GM23248 (cell line): ENCODE data around the gene ARHGEF10L. TPM values are rescaled to one million over a fixed set of nuclear protein-coding genes. Genes with fewer than 3 reads are reported as not detected.

Experiments used
- DNase-seq: peaks from one replicate; pipeline ENCODE4 v3.0.0-alpha.2; 2015
- H2AFZ ChIP-seq: fragments of 200-600 bp; sonication (generic); 2 replicates; pipeline ENCODE4 v1.6.1; 2016; ENCODE audit warnings: antibody characterized with exemption
- H3F3A ChIP-seq: fragments of 200-600 bp; sonication (generic); 2 replicates; pipeline ENCODE4 v1.6.1; 2016; ENCODE audit warnings: mild to moderate bottlenecking, antibody characterized with exemption, mixed run types; ENCODE audit not compliant: insufficient read depth
- H3K27ac ChIP-seq: fragments of 200-600 bp; sonication (generic); 2 replicates; pipeline ENCODE4 v1.5.1; 2016; ENCODE audit warnings: mild to moderate bottlenecking
- H3K27me3 ChIP-seq: fragments of 200-600 bp; sonication (generic); replicated peaks from 2 replicates; pipeline ENCODE4 v1.6.1; 2016; ENCODE audit warnings: mild to moderate bottlenecking; ENCODE audit not compliant: insufficient read depth
- H3K36me3 ChIP-seq: fragments of 200-600 bp; sonication (generic); 2 replicates; pipeline ENCODE4 v1.6.1; 2016; ENCODE audit warnings: low read depth, mild to moderate bottlenecking
- H3K4me1 ChIP-seq: fragments of 200-600 bp; sonication (generic); 2 replicates; pipeline ENCODE4 v1.6.1; 2016; ENCODE audit warnings: mild to moderate bottlenecking; ENCODE audit not compliant: insufficient read depth
- H3K4me2 ChIP-seq: fragments of 200-600 bp; sonication (generic); one replicate; pipeline ENCODE4 v1.6.1; 2016; ENCODE audit warnings: mild to moderate bottlenecking; ENCODE audit not compliant: unreplicated experiment
- H3K4me3 ChIP-seq: fragments of 200-600 bp; sonication (generic); 2 replicates; pipeline ENCODE4 v1.5.1; 2016; ENCODE audit warnings: mild to moderate bottlenecking
- H3K79me2 ChIP-seq: fragments of 200-600 bp; sonication (generic); 2 replicates; pipeline ENCODE4 v1.6.1; 2016; ENCODE audit warnings: mild to moderate bottlenecking; ENCODE audit not compliant: insufficient read depth
- H3K9ac ChIP-seq: fragments of 200-600 bp; sonication (generic); 2 replicates; pipeline ENCODE4 v1.6.1; 2016; ENCODE audit warnings: mild to moderate bottlenecking
- H3K9me2 ChIP-seq: fragments of 200-600 bp; sonication (generic); 2 replicates; pipeline ENCODE4 v1.6.1; 2016; ENCODE audit warnings: mixed run types, mild to moderate bottlenecking, moderate library complexity; ENCODE audit not compliant: insufficient read depth
- H3K9me3 ChIP-seq: fragments of 200-600 bp; sonication (generic); one replicate; pipeline ENCODE4 v1.6.1; 2017; ENCODE audit warnings: low read depth
- H4K20me1 ChIP-seq: fragments of 200-600 bp; sonication (generic); 2 replicates; pipeline ENCODE4 v1.6.0; 2016; ENCODE audit not compliant: insufficient read depth
- EZH2 ChIP-seq: fragments of 200-600 bp; sonication (generic); IDR thresholded peaks from 2 replicates; pipeline ENCODE4 v1.6.1; 2018; ENCODE audit warnings: antibody characterized with exemption, mild to moderate bottlenecking; ENCODE audit not compliant: insufficient read depth, poor library complexity, severe bottlenecking
- EZH2phosphoT487 ChIP-seq: fragments of 200-600 bp; sonication (generic); IDR thresholded peaks from 2 replicates; pipeline ENCODE4 v1.6.1; 2018; ENCODE audit warnings: antibody characterized with exemption, moderate library complexity, mild to moderate bottlenecking, low read depth; ENCODE audit not compliant: insufficient read depth
- WGBS, 2 experiments: methylation state at CpG; one replicate each; pipeline ENCODE4 v1.1.6; 2015 to 2017; ENCODE audit warnings: low lambda C conversion rate in 2 of 2, low coverage in 1 of 2; ENCODE audit errors: missing lambda C conversion rate in 2 of 2; 5-methylcytosine and 5-hydroxymethylcytosine counted together
- in situ Hi-C: fragments of 300-500 bp; cut with MboI; formaldehyde crosslinking; loops from 2 replicates; pipeline ENCODE4 v1.15.0; 2020
- polyA plus RNA-seq: library from polyadenylated mRNA; unstranded; fragments of >200 nt; fragmentation: Nextera tagmentation; extraction: Ambion mirVana; gene quantifications from 2 replicates; pipeline ENCODE4 v1.2.1, GENCODE V29; 2016
- total RNA-seq: library from RNA; depleted of rRNA; stranded (reverse); fragments of >200 nt; shearing (Covaris generic); gene quantifications from 2 replicates; pipeline ENCODE4 v1.2.3, GENCODE V29; 2014

Gene ARHGEF10L
- total and polyA plus RNA-seq, 2 experiments from 2014 or later: 6.0 to 19.3 TPM

GRCh38 chr1:17618558-17619247 is 79.2 kb downstream of the ARHGEF10L start:
- no peaks in the 10 kb centered on the region for H3K9me3 ChIP-seq
- no peak for TF ChIP-seq EZH2
- TF ChIP-seq EZH2phosphoT487: no peak
- no peaks in the 10 kb centered on the region; the same call in 1 of the 2 replicates for H3K36me3 ChIP-seq
- H4K20me1 ChIP-seq: no peaks in the 10 kb centered on the region
- H3K4me3 ChIP-seq: 0 out of 2 replicates have a peak overlapping the region, but pooled peaks have one; percentile 13
- no peaks in the 10 kb centered on the region for H3K79me2 ChIP-seq
- peak overlapping the region; percentile 39; the same call in 1 of the 2 replicates for H3K9ac ChIP-seq
- no peaks in the 10 kb centered on the region for H3K27me3 ChIP-seq
- no peak for DNase-seq
- H3K27ac ChIP-seq: no peak overlapping the region
- H3K9me2 ChIP-seq: no peaks in the 10 kb centered on the region
- H2AFZ ChIP-seq: no peak overlapping the region
- peaks cover 6% of the 10 kb centered on the region for H3K4me1 ChIP-seq
- peak overlapping the region; percentile 14 for H3K4me2 ChIP-seq
- in situ Hi-C loops: no loop called here
- H3F3A ChIP-seq: no peaks in the 10 kb centered on the region
- WGBS, 2 experiments: 82 to 83% methylated on average over 18 to 19 of the region's 19 CpGs

DNA sequence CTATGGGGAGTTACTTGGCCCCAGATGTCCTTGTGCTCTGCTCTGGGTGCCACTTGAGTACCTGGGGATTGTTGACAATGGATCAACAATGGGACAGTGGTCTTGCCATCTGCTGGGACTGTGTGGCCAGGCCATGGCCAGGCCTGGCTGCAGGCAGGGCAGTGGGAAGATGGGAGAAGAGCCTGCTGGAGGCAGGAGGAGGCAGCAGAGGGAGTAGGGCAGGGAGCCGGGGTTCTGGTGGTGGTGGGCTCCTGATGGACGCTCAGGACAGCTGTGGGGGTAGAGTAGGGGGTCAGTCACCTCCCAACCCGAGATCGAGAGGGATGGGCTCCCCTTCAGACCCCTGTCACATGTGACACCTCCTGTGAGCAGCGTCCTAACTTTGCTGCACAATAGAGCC is 81.0 kb downstream of the ARHGEF10L start:
- H3K36me3 ChIP-seq: no peaks in the 10 kb centered on the region; the same call in 1 of the 2 replicates
- no peaks in the 10 kb centered on the region for H3K79me2 ChIP-seq
- H2AFZ ChIP-seq: no peak overlapping the region
- H3K4me1 ChIP-seq: peaks cover 17% of the 10 kb centered on the region
- H3K27me3 ChIP-seq: no peaks in the 10 kb centered on the region
- no peak for TF ChIP-seq EZH2
- no peak for TF ChIP-seq EZH2phosphoT487
- no peaks in the 10 kb centered on the region for H3K9me3 ChIP-seq
- no peak for DNase-seq
- H3K27ac ChIP-seq: no peak overlapping the region
- H3K4me3 ChIP-seq: no peak overlapping the region
- H3F3A ChIP-seq: no peaks in the 10 kb centered on the region
- no peak overlapping the region for H3K4me2 ChIP-seq
- WGBS, 2 experiments: 82 to 88% methylated on average over 5 of the region's 5 CpGs
- H4K20me1 ChIP-seq: no peaks in the 10 kb centered on the region
- no peaks in the 10 kb centered on the region for H3K9me2 ChIP-seq
- in situ Hi-C loops: no loop called here
- H3K9ac ChIP-seq: no peak overlapping the region

DNA sequence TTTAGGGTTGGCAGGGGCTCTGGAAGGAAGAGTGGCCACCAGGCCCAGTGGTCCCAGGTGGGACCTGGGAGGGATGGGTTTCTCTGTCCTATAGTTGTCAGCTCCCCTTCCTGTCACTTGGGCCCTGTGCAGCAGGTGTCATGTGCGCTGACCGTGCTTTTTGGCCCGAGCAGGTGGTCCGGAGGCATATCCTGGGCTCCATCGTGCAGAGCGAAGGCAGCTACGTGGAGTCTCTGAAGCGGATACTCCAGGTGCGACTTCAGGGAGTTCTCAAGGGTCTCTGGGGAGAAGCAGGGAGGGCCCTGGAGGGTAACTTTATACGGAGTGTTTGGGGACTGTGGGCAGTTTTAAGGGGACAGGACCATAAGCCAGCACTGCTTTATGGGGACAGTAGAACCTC is 82.2 kb downstream of the ARHGEF10L start:
- H4K20me1 ChIP-seq: no peaks in the 10 kb centered on the region
- WGBS, 2 experiments: 91 to 94% methylated on average over 10 of the region's 10 CpGs
- H3K27me3 ChIP-seq: no peaks in the 10 kb centered on the region
- H3K36me3 ChIP-seq: no peaks in the 10 kb centered on the region; the same call in 1 of the 2 replicates
- no peak for TF ChIP-seq EZH2
- TF ChIP-seq EZH2phosphoT487: no peak
- no peaks in the 10 kb centered on the region for H3K9me2 ChIP-seq
- no peak overlapping the region for H3K27ac ChIP-seq
- H3F3A ChIP-seq: no peaks in the 10 kb centered on the region
- no peak for DNase-seq
- H2AFZ ChIP-seq: no peak overlapping the region
- in situ Hi-C loops: no loop called here
- no peak overlapping the region for H3K4me2 ChIP-seq
- H3K4me3 ChIP-seq: no peak overlapping the region
- peaks cover 17% of the 10 kb centered on the region for H3K4me1 ChIP-seq
- no peak overlapping the region for H3K9ac ChIP-seq
- H3K79me2 ChIP-seq: no peaks in the 10 kb centered on the region
- no peaks in the 10 kb centered on the region for H3K9me3 ChIP-seq

GRCh38 chr1:17622823-17623222 is 83.3 kb downstream of the ARHGEF10L start:
- Histone ChIP-seq H3K79me2 (no peaks in the 10 kb centered on the region), H3K4me1 (peaks cover 13% of the 10 kb centered on the region), H4K20me1 (no peaks in the 10 kb centered on the region), H3F3A (no peaks in the 10 kb centered on the region), H3K4me2 (no peak overlapping the region), H3K36me3 (no peaks in the 10 kb centered on the region; the same call in 1 of the 2 replicates), H2AFZ (no peak overlapping the region), H3K27ac (no peak overlapping the region), H3K9ac (no peak overlapping the region), H3K9me3 (no peaks in the 10 kb centered on the region), H3K9me2 (no peaks in the 10 kb centered on the region), H3K27me3 (no peaks in the 10 kb centered on the region), H3K4me3 (no peak overlapping the region)
- TF ChIP-seq EZH2 (no peak), EZH2phosphoT487 (no peak)
- no peak for DNase-seq
- WGBS, 2 experiments: 93% methylated on average over 21 to 22 of the region's 22 CpGs
- in situ Hi-C loops: no loop called here
